GM23248 (cell line): ENCODE data around the gene SLC13A1.

Experiments
- EZH2 ChIP-seq: fragments of 200-600 bp; sonication (generic); IDR thresholded peaks from 2 replicates; pipeline ENCODE4 v1.6.1; 2018; ENCODE audit warnings: antibody characterized with exemption, mild to moderate bottlenecking; ENCODE audit not compliant: insufficient read depth, poor library complexity, severe bottlenecking
- EZH2phosphoT487 ChIP-seq: fragments of 200-600 bp; sonication (generic); IDR thresholded peaks from 2 replicates; pipeline ENCODE4 v1.6.1; 2018; ENCODE audit warnings: antibody characterized with exemption, moderate library complexity, mild to moderate bottlenecking, low read depth; ENCODE audit not compliant: insufficient read depth

DNA sequence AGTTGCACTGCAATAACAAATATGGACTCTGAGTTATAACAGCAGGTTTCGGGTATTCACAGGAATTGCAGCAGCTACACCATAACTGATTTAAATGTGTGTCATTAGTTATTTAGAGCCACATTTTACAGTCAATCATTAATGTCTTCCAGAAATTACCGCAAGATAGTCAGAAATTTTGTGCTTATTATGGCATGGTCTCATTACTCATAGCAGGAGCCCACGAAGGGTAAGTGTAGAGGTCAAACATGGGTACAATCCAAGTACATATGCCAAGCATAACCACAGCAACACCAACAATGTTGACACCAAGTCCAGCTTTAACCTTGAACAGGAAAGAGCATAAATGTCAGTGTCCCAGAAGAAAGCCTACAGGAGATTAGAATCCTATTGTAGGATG, 84.4 kb downstream of the SLC13A1 start:
- TF ChIP-seq EZH2 (no peak), EZH2phosphoT487 (no peak)
